Peyer's patch (tissue), 4 donors: Measurements from ENCODE around the gene CA14. TPM values are rescaled to one million over a fixed set of nuclear protein-coding genes. Genes with fewer than 3 reads are reported as not detected.

Experiments
- DNase-seq, 3 donors: peaks; one replicate each; pipeline ENCODE4 v3.0.0-alpha.2; 2017 to 2019
- H3K27ac ChIP-seq, 4 donors: fragments of 200-600 bp; sonication (generic); one replicate each; pipeline ENCODE4 v1.5.1; 2016 to 2019
- H3K27me3 ChIP-seq, 2 donors: fragments of 200-600 bp; sonication (generic); one replicate each; pipeline ENCODE4 v1.5.1; 2019
- H3K36me3 ChIP-seq, 3 donors: fragments of 200-600 bp; sonication (generic); one replicate each; pipeline ENCODE4 v1.5.1; 2016 to 2019
- H3K4me1 ChIP-seq, 4 donors: fragments of 200-600 bp; sonication (generic); one replicate each; pipeline ENCODE4 v1.5.1; 2016 to 2019
- H3K4me3 ChIP-seq, 4 donors: fragments of 200-600 bp; sonication (generic); 1 replicate in 3 of 4; 2 replicates in 1 of 4; pipeline ENCODE4 v1.5.1; 2016 to 2019; ENCODE audit warnings: mild to moderate bottlenecking in 1 of 4
- H3K9me3 ChIP-seq, 4 donors: fragments of 200-600 bp; sonication (generic); one replicate each; pipeline ENCODE4 v1.5.1; 2016 to 2019; ENCODE audit warnings: mild to moderate bottlenecking in 1 of 4
- CTCF ChIP-seq, 6 experiments: fragments of 450-650 bp in 4 of 6; fragments of 200-600 bp in 2 of 6; sonication (generic) in 1 of 6; IDR thresholded peaks; one replicate each; pipeline ENCODE4 v1.5.1; 2017 to 2019; ENCODE audit warnings: antibody characterized with exemption in 6 of 6, mild to moderate bottlenecking in 3 of 6, moderate library complexity in 1 of 6
- POLR2A ChIP-seq, 2 donors: fragments of 450-650 bp; IDR thresholded peaks; one replicate each; pipeline ENCODE4 v1.5.1; 2017; ENCODE audit warnings: antibody characterized with exemption in 2 of 2, mild to moderate bottlenecking in 2 of 2, moderate library complexity in 2 of 2
- total RNA-seq, 4 donors: library from RNA; depleted of rRNA; stranded (reverse); fragments of >200 nt; gene quantifications; one replicate each; pipeline ENCODE4 v1.1.0, GENCODE V29; 2016

Gene CA14
- total RNA-seq, 4 donors from 2014 or later, result not detected

GRCh38 chr1:150259217-150259616, 1.6 kb downstream of the CA14 start:
- no peaks in the 10 kb centered on the region for H3K9me3 ChIP-seq
- H3K27ac ChIP-seq, result no peak overlapping the region
- DNase-seq, result no peak
- peaks cover 0 to 3% (median 0%) of the 10 kb centered on the region in 3 donors for H3K36me3 ChIP-seq
- TF ChIP-seq POLR2A (IDR thresholded peaks at IDR 0.05) (no peak), CTCF (IDR thresholded peaks at IDR 0.05) (no peak)
- peaks cover 0 to 17% (median 2%) of the 10 kb centered on the region in 4 donors for H3K4me1 ChIP-seq
- H3K4me3 ChIP-seq, result no peak overlapping the region
- H3K27me3 ChIP-seq, result no peaks in the 10 kb centered on the region

- Histone ChIP-seq H3K4me3 (peak overlapping the region in 1 of 4 donors; percentile 19), H3K27ac (peak overlapping the region in 1 of 4 donors; percentile 54)
Observed at GRCh38 chr1:150259758-150260669, 2.4 kb downstream of the CA14 start.

GRCh38 chr1:150261367-150261766, 3.8 kb downstream of the CA14 start:
- Histone ChIP-seq H3K27me3 (no peaks in the 10 kb centered on the region), H3K36me3 (peaks cover 0 to 22% (median 0%) of the 10 kb centered on the region in 3 donors), H3K4me3 (no peak overlapping the region), H3K4me1 (peaks cover 0 to 8% (median 0%) of the 10 kb centered on the region in 4 donors), H3K9me3 (no peaks in the 10 kb centered on the region), H3K27ac (no peak overlapping the region)
- DNase-seq, result no peak
- TF ChIP-seq CTCF (IDR thresholded peaks at IDR 0.05) (no peak), POLR2A (IDR thresholded peaks at IDR 0.05) (no peak)

More at GRCh38 chr1:150259758-150260669, 2.4 kb downstream of the CA14 start:
- no peak for TF ChIP-seq POLR2A (IDR thresholded peaks at IDR 0.05)
- TF ChIP-seq CTCF (IDR thresholded peaks at IDR 0.05), result no peak
- H3K4me1 ChIP-seq, result peaks cover 0 to 17% (median 2%) of the 10 kb centered on the region in 4 donors
- peaks cover 0 to 9% (median 0%) of the 10 kb centered on the region in 3 donors for H3K36me3 ChIP-seq
- DNase-seq, result peak in 1 of 3 donors; percentile 59
- no peaks in the 10 kb centered on the region for H3K27me3 ChIP-seq
- H3K9me3 ChIP-seq, result no peaks in the 10 kb centered on the region

GRCh38 chr1:150262388-150263320, 5.1 kb downstream of the CA14 start:
- Histone ChIP-seq H3K27me3 (no peaks in the 10 kb centered on the region), H3K36me3 (peaks cover 0 to 33% (median 0%) of the 10 kb centered on the region in 3 donors), H3K9me3 (no peaks in the 10 kb centered on the region), H3K4me1 (peaks cover 0 to 17% (median 3%) of the 10 kb centered on the region in 4 donors), H3K27ac (no peak overlapping the region), H3K4me3 (no peak overlapping the region)
- TF ChIP-seq POLR2A (IDR thresholded peaks at IDR 0.05) (no peak), CTCF (IDR thresholded peaks at IDR 0.05) (no peak)
- DNase-seq, result no peak

- Histone ChIP-seq H3K27ac (no peak overlapping the region), H3K36me3 (peaks cover 0 to 33% (median 0%) of the 10 kb centered on the region in 3 donors), H3K9me3 (no peaks in the 10 kb centered on the region), H3K4me3 (no peak overlapping the region), H3K4me1 (peaks cover 0 to 21% (median 8%) of the 10 kb centered on the region in 4 donors), H3K27me3 (no peaks in the 10 kb centered on the region)
- TF ChIP-seq POLR2A (IDR thresholded peaks at IDR 0.05), result no peak
- no peak for TF ChIP-seq CTCF (IDR thresholded peaks at IDR 0.05)
- DNase-seq, result no peak
Observed at GRCh38 chr1:150263549-150263948, 6.0 kb downstream of the CA14 start.
